Stimulated activated memory B cell treated with anti-CD40 and anti-IgM and Interleukin-4, amounts not matched to agents 10 μg/mL and 1 μg/mL and 100 μg/mL, for 72 hours (primary cell): ENCODE results near the gene C11orf68.
"Not testable (repeated sequence)": the region's sequence is repeated elsewhere in the genome, so short reads cannot be mapped to it uniquely, and the experiment has no call there.

Source experiments
- ATAC-seq: fragments of 150-1000 bp; cut with Tn5 transposase; 2 replicates; pipeline ENCODE4 v1.10.0; 2021
- H3K27ac Mint-ChIP-seq: one replicate; pipeline ENCODE4 v1.8.0; 2022; ENCODE audit warnings: mild to moderate bottlenecking, mixed read lengths
- H3K27me3 Mint-ChIP-seq: one replicate; pipeline ENCODE4 v1.8.0; 2022; ENCODE audit warnings: mixed read lengths
- H3K36me3 Mint-ChIP-seq: one replicate; pipeline ENCODE4 v1.8.0; 2022; ENCODE audit warnings: mixed read lengths
- H3K4me1 Mint-ChIP-seq: one replicate; pipeline ENCODE4 v1.8.0; 2022; ENCODE audit warnings: mixed read lengths
- H3K4me3 Mint-ChIP-seq: one replicate; pipeline ENCODE4 v1.8.0; 2022; ENCODE audit warnings: mild to moderate bottlenecking, moderate library complexity, mixed read lengths
- H3K9me3 Mint-ChIP-seq: one replicate; pipeline ENCODE4 v1.8.0; 2022; ENCODE audit warnings: mixed read lengths

C11orf68 gene

DNA sequence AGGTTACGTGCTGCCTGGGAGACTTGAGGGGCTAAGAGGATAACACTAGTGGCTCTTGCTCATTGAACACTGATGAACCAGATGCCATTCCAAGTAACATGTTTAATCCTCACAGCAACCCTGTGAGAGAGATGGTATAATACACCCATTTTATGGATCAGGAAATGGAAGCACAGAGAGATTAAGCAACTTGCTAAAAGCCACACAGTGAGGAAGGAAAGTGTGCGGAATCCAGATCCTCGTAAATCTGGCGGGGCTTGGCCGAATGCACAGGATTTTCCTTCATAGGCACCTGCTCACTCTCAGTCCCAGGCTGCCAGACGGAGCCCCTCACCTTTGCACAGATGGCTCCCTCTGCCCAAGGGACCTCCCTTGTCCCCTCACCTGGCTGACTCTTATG, 11.0 kb downstream of the C11orf68 start:
- Mint-ChIP-seq H3K27me3 (peaks cover 65% of the 10 kb centered on the region), H3K4me1 (peaks cover 17% of the 10 kb centered on the region), H3K27ac (no peak overlapping the region), H3K4me3 (no peak overlapping the region), H3K9me3 (no peaks in the 10 kb centered on the region), H3K36me3 (no peaks in the 10 kb centered on the region)
- no peak for ATAC-seq

DNA sequence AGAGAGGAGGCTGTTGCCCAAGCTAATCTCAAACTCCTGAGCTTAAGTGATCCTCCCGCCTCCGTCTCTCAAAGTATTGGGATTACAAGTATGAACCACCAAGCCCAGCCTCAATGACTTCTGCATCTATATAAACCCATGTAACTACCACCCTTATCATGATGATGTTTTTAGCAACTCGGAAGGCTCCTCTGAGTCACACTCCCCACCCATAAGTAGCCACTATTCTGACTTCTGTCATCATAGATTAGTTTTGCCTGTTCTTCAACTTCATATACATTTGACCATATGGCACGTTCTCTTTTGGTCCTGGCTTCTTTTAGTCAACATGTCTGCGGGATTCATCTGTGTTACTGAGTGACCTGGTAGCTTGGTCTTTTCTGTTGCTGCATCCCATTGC, 12.3 kb downstream of the C11orf68 start:
- Mint-ChIP-seq H3K36me3 (no peaks in the 10 kb centered on the region), H3K27ac (no peak overlapping the region), H3K27me3 (peaks cover 73% of the 10 kb centered on the region), H3K9me3 (no peaks in the 10 kb centered on the region), H3K4me1 (peaks cover 4% of the 10 kb centered on the region), H3K4me3 (no peak overlapping the region)
- no peak for ATAC-seq

DNA sequence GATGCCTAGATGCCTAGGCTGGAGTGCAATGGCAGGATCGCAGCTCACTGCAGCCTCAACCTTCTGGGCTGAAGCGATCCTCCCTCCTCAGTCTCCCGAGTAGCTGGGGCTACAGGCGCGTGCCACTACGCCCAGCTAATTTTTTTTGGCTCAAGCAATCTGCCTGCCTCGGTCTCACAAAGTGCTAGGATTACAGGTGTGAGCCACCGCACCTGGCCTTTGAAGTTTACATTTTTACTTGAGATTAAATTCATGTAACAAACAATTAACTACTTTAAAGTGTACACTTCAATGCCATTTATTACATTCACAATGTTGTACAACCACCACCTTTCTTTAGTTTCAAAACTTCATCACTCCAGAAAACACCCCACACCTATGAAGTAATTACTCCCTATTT, 15.1 kb downstream of the C11orf68 start:
- Mint-ChIP-seq H3K36me3 (no peaks in the 10 kb centered on the region), H3K9me3 (no peaks in the 10 kb centered on the region), H3K27me3 (peaks cover 48% of the 10 kb centered on the region), H3K27ac (no peak overlapping the region), H3K4me1 (peaks cover 4% of the 10 kb centered on the region), H3K4me3 (no peak overlapping the region)
- no peak for ATAC-seq

DNA sequence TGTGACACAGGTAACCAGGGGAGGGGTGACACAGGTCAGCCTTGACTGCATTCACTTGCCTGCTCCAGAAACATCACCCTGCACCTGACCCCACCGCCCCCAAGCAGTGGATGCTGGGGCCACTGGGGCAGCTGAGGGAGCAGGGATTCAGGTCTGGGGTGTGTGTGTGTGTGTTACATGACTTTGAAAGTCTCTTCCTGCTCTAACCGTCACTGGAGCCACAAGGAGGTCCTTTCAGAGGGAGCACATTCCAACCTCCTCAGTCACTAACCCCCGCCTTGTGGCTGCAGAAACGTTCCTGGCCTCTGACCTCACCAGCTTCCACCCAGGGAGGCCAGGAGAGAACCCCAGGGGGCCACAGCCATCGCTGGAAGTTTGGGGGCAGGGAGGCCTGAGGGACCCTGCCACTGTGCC, 15.8 kb downstream of the C11orf68 start:
- H3K27me3 Mint-ChIP-seq, result peaks cover 47% of the 10 kb centered on the region
- H3K9me3 Mint-ChIP-seq, result no peaks in the 10 kb centered on the region
- ATAC-seq, result no peak
- no peak overlapping the region for H3K27ac Mint-ChIP-seq
- H3K4me3 Mint-ChIP-seq, result no peak overlapping the region
- peaks cover 4% of the 10 kb centered on the region for H3K4me1 Mint-ChIP-seq
- no peaks in the 10 kb centered on the region for H3K36me3 Mint-ChIP-seq

DNA sequence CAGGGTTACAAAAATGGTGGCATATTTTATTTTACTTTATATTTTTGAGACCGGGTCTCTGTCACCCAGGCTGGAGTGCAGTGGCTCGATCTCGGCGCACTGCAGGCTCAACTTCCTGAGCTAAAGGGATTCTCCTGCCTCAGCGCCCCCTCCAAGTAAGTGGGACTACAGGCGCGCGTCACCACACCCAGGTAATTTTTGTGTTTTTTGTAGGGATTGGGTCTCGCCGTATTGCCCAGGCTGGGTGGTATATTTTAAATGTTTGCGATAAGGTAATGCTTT, 18.0 kb downstream of the C11orf68 start:
- H3K9me3 Mint-ChIP-seq, result no peaks in the 10 kb centered on the region
- H3K4me3 Mint-ChIP-seq, result peak overlapping the region; percentile 46
- no peak overlapping the region for H3K27ac Mint-ChIP-seq
- peaks cover 14% of the 10 kb centered on the region for H3K4me1 Mint-ChIP-seq
- peaks cover 30% of the 10 kb centered on the region for H3K27me3 Mint-ChIP-seq
- no peaks in the 10 kb centered on the region for H3K36me3 Mint-ChIP-seq
- ATAC-seq, result no peak

DNA sequence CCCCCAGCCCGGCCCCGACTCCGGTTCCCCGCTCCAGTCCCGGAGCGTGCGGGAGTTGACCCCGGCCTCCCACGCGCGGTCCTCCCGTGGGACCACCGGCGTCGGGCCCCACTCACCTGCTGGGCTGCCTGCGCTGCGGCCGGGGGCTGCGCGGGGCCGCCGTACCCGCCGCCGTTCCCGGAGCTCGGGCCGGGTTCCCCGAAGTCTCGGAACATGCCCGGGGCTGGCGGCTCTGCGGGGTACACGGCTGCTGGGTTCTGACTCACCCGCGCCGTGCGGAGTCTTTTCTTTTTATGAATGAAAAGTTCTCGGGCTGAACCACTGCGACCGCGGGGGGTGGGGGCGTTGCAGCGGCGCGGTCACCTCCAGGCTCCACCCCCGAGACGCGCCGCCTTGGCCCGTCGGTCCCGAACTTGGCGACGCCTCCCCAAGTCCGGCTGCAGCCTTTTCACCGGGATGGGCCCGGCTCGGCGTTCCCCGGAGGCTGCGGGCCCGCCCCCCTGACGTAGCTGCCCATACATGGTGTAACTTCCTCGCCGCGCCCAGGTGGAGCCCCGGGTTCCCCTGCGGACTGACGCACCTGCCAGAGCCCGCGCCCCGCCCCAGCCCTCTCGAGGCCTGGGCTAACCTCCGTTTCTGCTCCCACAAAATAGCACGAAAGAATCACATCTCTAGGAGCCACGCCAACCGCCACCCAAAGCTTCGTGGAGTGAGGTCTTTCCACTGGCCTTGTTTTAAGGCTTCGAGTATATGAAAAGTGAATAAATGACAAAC, 18.6 kb downstream of the C11orf68 start, which contains the start of gene FOSL1:
Gene FOSL1, minus strand, starts transcription at position 264 of the 774 bp plus-strand sequence. Its CDS starts 49 bp downstream, at position 215.
- Mint-ChIP-seq H3K36me3 (no peaks in the 10 kb centered on the region), H3K9me3 (no peaks in the 10 kb centered on the region), H3K27ac (peak within 1 kb of the TSS; percentile 60), H3K4me1 (peaks cover 20% of the 10 kb centered on the region), H3K27me3 (peaks cover 30% of the 10 kb centered on the region), H3K4me3 (peak within 1 kb of the TSS; percentile 71)
- ATAC-seq, result peak; percentile 94

DNA sequence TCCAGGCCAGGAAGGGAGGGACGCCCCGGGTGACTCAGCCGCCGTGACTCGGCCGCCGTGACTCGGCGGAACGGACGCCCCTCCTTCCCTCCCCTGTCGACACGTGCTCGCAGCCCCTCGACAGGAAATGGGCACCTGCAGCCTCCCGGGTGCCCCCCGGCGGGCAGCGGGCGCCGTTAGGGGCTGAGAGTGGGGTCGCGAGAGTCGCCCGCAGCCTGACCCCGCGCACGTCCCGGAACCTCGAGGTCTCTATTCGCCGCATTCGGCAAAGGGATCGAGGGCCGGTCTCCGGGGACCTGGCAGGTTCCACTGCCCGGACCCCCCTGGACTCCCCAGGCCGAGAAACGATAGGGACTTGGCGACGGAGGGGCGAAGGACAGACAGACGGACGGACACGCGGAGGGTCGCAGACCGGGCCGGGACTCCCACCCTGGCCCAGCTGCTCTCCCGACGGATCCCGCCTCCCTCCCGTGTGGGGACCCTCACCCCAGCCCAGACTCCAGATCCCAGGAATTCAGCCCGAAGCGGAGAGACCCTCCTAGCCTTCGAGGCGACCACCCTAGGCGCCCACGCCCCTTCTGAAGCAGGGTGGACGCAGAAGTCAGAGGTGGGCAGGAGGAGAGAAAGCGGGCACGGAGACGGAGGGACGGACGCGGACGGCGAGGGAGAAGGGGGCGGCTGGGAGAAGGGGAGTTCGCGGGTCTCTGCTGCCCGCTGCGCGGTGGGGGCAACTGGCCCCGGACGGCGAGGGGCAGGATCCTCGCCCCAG, 19.3 kb downstream of the C11orf68 start:
- Mint-ChIP-seq H3K36me3 (no peaks in the 10 kb centered on the region), H3K27ac (peak overlapping the region; percentile 60), H3K27me3 (peaks cover 30% of the 10 kb centered on the region), H3K4me3 (peak overlapping the region; percentile 71), H3K9me3 (no peaks in the 10 kb centered on the region), H3K4me1 (peaks cover 23% of the 10 kb centered on the region)
- no peak for ATAC-seq

DNA sequence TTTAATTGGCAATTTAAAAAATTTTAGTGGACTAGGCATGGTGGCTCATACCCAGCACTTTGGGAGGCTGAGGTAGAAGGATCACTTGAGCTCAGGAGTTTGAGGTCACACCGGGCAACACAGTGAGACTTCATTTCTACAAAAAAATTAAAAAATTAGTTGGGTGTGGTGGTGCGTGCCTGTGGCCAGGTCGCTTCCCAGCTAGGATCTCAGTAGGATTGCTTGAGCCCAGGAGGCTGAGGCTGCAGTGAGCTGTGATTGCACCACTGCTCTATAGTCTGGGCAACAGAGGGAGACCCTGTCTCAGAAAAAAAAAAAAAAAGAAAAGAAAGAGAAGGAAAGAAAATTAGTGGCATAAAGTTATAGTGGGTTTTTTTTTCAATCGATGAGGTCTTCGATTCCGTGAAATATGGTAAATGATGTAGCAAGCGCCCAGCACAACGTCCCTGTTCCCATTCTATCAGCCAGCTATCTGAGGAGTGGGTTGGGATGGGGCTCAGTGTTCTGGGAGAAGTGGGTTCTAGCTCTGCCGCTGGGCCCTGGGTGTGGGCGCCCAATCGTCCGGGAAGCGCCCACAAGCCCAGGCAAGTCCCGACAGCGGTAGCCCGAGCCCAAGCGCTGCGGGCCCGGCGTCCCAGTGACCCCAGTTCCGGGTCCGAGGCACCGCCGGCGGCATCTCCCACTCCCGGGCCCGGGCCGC, 20.1 kb downstream of the C11orf68 start:
- Mint-ChIP-seq H3K4me1 (peaks cover 30% of the 10 kb centered on the region), H3K36me3 (no peaks in the 10 kb centered on the region), H3K9me3 (no peaks in the 10 kb centered on the region), H3K27ac (peak overlapping the region; percentile 60), H3K27me3 (peaks cover 24% of the 10 kb centered on the region), H3K4me3 (peak overlapping the region; percentile 79)
- ATAC-seq, result no peak

DNA sequence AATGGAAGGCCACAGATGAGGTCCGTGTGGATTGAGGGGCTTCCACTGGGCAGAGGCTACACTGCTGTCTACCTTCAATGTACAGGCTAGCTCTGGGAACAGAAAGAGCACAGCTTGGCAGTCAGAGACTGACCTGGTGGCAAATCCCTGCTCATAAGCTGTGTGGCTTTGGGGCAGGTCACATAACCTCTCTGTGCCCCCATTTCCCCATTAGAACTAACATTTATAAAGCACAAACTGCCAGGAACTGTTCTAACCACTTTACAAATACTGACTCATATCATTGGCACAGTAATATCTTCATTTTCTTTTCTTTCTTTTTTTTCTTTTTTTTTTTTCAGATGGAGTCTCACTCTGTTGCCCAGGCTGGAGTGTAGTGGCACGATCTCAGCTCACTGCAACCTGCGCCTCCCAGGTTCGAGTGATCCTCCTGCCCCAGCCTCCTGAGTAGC, 21.8 kb downstream of the C11orf68 start:
- Mint-ChIP-seq H3K4me1 (peaks cover 47% of the 10 kb centered on the region), H3K4me3 (no peak overlapping the region), H3K36me3 (no peaks in the 10 kb centered on the region), H3K27ac (no peak overlapping the region), H3K9me3 (no peaks in the 10 kb centered on the region), H3K27me3 (peaks cover 6% of the 10 kb centered on the region)
- no peak for ATAC-seq

DNA sequence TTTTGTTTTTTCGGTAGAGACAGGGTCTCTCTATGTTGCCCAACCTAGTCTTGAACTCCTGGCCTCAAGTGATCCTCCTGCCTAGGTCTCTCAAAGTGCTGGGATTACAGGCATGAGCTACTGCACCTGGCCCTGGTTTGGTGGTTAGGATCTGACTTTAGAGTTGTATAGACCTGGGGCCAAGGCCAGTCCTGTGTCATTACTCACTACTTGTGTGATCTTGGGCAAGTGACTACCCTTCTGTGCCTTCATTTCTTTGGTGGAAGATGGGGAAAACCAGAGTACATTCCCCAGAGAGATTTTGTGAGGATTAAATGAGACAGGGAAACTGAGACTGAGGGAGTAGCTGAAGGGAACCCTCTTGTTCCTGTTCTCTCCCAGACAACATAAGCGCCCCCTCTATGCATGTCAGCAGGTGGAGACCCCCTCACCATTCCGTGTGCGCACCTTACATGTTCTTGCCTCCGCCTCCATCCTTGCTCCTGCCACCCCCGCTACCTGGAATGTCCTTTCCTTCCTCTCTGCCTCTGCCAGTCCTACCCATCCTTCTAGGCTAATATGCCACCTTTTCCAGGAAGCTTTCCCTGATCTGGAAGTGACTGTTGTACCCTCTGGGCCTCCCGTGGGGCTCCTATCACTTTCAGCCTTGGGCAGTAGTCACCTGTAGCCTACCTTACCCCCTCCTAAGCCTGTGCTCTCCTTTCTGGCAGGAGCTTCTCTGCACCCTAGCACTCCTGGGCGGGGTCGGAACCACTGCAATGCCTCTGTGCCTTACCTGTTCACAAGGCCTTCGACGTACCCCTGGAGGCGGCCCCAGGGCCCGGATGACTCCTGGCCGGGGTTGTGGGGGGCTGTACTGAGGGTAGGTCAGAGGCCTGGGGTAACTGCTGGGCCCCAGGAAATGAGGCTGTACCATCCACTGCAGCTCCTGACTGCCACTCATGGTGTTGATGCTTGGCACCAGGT, 22.5 kb downstream of the C11orf68 start:
- H3K9me3 Mint-ChIP-seq, result no peaks in the 10 kb centered on the region
- H3K27me3 Mint-ChIP-seq, result no peaks in the 10 kb centered on the region
- ATAC-seq, result no peak
- H3K4me3 Mint-ChIP-seq, result no peak overlapping the region
- H3K4me1 Mint-ChIP-seq, result peaks cover 54% of the 10 kb centered on the region
- H3K27ac Mint-ChIP-seq, result peak overlapping the region; percentile 92
- no peaks in the 10 kb centered on the region for H3K36me3 Mint-ChIP-seq

DNA sequence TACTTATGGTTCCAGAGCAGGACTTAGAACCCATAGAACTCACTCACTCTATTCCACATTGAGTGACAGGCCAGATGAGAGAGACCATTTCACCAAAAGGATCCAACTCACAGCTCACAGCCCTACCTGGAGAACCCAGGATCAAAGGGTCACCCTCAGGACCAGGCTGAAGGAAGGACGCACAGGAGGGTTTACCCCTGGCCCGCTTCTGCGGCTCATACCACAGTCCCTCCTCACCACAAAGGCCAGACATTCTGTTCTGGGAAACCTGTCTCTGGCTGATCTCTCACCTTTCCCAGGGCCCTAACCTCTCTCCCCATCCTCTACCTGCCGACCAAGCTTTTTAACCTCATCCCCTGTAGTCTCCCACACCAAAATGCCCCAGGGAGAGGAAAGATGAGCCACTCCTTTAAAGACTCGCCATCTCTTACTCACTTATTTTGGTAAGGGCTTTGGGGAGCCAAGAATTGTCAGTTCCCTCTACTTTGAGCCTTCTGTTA, 23.3 kb downstream of the C11orf68 start:
- H3K27me3 Mint-ChIP-seq, result no peaks in the 10 kb centered on the region
- peaks cover 52% of the 10 kb centered on the region for H3K4me1 Mint-ChIP-seq
- ATAC-seq, result no peak

DNA sequence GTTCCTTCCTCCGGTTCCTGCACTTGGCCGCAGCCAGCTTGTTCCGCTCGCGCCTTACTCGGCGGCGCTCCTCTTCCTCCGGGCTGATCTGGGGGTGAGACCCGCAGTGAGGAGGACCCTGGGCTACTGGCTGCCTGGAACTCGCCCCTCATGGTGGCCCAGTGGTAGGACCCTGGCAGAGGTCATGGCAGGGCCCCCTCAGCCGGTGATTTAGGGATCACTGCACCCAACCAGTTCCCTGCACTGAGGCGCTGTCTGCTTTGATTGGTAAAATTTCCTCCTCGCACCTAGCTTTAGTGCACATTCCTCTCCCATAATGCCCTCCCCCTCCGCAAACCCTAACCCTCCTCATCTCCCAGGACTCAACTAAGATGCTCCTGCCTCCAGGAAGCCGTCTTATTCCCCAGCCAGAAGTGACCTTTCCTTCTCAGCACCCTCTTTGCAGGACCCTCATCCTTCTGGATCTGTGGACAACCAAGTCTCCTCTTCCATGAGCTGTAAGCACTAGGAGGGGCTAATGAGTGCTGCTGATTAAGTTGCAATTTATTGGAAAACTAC, 24.7 kb downstream of the C11orf68 start:
- no peaks in the 10 kb centered on the region for H3K9me3 Mint-ChIP-seq
- H3K27me3 Mint-ChIP-seq, result no peaks in the 10 kb centered on the region
- H3K4me3 Mint-ChIP-seq, result peak overlapping the region; percentile 83
- H3K36me3 Mint-ChIP-seq, result no peaks in the 10 kb centered on the region
- peaks cover 64% of the 10 kb centered on the region for H3K4me1 Mint-ChIP-seq
- ATAC-seq, result no peak
- peak overlapping the region; percentile 92 for H3K27ac Mint-ChIP-seq

More for the DNA sequence above, 23.3 kb downstream of the C11orf68 start:
- Mint-ChIP-seq H3K9me3 (no peaks in the 10 kb centered on the region), H3K27ac (peak overlapping the region; percentile 92), H3K36me3 (no peaks in the 10 kb centered on the region), H3K4me3 (no peak overlapping the region)

DNA sequence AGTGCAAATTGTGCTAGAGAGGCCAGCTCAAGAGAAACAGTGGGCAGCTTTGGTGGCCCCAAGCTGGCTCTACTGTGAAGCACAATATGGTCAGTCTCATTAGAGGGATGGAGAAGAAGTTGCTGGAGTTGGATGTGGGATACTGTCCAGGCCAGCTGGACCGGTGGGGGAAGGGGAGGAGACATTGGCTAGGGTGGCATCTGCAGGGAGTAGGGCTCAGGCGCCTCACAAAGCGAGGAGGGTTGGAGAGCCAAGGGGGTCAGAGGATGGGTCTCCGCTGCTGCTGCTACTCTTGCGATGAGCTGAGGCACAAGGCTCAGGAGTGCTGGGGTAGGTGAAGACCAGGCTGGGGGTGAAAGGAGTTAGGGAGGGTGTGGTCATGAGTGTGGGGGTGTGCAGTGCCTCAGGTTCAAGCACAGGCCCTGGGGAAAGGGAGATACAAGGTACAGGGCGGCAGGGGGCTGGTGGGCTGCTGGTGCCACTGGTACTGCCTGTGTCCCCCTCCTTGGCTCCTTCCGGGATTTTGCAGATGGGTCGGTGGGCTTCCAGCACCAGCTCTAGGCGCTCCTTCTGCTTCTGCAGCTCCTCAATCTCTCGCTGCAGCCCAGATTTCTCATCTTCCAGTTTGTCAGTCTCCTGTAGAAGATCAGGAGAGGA, 26.1 kb downstream of the C11orf68 start:
- Mint-ChIP-seq H3K27ac (peak overlapping the region; percentile 92), H3K4me3 (peak overlapping the region; percentile 83), H3K27me3 (no peaks in the 10 kb centered on the region), H3K36me3 (no peaks in the 10 kb centered on the region), H3K4me1 (peaks cover 77% of the 10 kb centered on the region), H3K9me3 (no peaks in the 10 kb centered on the region)
- ATAC-seq, result no peak

DNA sequence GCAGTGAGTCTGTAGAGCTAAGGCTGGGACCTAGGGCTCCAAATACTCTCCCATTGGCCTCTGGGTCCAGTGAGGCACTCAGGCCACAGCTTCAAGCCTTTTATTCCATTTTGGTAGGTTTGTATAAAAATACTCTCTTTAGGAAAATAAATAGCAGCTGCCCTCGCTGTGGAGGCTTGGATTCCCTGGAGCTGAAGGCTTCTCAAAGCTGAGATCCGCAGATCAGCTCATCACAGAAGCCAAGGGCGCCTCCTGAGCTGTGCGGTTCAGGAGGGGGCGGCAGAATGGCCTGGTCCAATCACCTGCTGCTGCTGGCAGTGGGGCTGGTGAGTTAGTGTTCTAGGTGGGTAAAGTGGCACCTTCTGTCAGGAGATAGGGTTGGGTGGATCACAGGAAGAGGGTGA, 26.7 kb downstream of the C11orf68 start:
- not testable (repeated sequence) for H3K27me3 Mint-ChIP-seq, H3K36me3 Mint-ChIP-seq, H3K9me3 Mint-ChIP-seq, ATAC-seq
- peaks cover 83% of the 10 kb centered on the region for H3K4me1 Mint-ChIP-seq
- H3K4me3 Mint-ChIP-seq, result peak overlapping the region; percentile 83
- peak overlapping the region; percentile 92 for H3K27ac Mint-ChIP-seq
